PC-3 (cell line): ENCODE results near the gene EFTUD2.

Source experiments
- CTCF ChIP-seq: fragments of 300-600 bp; sonication (generic); conservative IDR thresholded peaks from 2 replicates; pipeline ENCODE4 v1.5.1; 2017; ENCODE audit warnings: antibody characterized with exemption, low read depth, mild to moderate bottlenecking, low read length
- EZH2 ChIP-seq: fragments of 300-600 bp; sonication (generic); IDR thresholded peaks from one replicate; pipeline ENCODE4 v1.6.1; 2017; ENCODE audit warnings: antibody characterized with exemption, mild to moderate bottlenecking, low read length; ENCODE audit not compliant: unreplicated experiment

- TF ChIP-seq CTCF (no peak), EZH2 (no peak)
Measured at GRCh38 chr17:44903012-44903685, 3.9 kb upstream of the EFTUD2 start.
